ENCODE data around the gene KLHL33. TPM values are rescaled to one million over a fixed set of nuclear protein-coding genes. Genes with fewer than 3 reads are reported as not detected.

Gene KLHL33
- total RNA-seq, 2 donors from 2014 or later, result 0.35 to 0.44 TPM

DNA sequence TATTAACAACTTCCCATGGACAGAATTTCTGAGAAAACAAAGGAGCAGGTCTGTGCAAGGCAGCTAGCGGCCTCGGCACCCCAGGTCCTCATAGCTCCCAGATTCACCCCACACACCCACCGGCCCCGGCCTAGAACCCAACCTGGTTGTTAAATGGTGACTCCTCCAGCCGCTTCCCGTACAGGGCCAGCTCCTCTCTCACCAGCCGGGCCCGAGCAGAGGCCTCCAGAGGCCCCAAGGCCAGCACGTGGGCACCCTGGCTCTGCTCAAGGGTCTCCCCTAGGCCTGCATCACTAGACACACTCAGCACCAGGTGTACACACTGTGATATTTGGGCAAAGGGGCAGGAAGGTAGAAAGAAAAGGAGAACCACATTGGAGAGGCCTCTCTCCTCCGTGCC is 52.9 kb downstream of the KLHL33 start:
- no peak overlapping the region for H3K27ac ChIP-seq
- no peaks in the 10 kb centered on the region for H3K9me3 ChIP-seq
- TF ChIP-seq, protein P1, sequence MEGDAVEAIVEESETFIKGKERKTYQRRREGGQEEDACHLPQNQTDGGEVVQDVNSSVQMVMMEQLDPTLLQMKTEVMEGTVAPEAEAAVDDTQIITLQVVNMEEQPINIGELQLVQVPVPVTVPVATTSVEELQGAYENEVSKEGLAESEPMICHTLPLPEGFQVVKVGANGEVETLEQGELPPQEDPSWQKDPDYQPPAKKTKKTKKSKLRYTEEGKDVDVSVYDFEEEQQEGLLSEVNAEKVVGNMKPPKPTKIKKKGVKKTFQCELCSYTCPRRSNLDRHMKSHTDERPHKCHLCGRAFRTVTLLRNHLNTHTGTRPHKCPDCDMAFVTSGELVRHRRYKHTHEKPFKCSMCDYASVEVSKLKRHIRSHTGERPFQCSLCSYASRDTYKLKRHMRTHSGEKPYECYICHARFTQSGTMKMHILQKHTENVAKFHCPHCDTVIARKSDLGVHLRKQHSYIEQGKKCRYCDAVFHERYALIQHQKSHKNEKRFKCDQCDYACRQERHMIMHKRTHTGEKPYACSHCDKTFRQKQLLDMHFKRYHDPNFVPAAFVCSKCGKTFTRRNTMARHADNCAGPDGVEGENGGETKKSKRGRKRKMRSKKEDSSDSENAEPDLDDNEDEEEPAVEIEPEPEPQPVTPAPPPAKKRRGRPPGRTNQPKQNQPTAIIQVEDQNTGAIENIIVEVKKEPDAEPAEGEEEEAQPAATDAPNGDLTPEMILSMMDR (IDR thresholded peaks at IDR 0.05), result no peak
- no peaks in the 10 kb centered on the region for H3K27me3 ChIP-seq
- no peaks in the 10 kb centered on the region for H3K4me1 ChIP-seq
- H3K36me3 ChIP-seq, result peaks cover 97% of the 10 kb centered on the region
- no peak for DNase-seq (ENCODE audit: low spot score)
- no peak overlapping the region for H3K4me3 ChIP-seq

DNA sequence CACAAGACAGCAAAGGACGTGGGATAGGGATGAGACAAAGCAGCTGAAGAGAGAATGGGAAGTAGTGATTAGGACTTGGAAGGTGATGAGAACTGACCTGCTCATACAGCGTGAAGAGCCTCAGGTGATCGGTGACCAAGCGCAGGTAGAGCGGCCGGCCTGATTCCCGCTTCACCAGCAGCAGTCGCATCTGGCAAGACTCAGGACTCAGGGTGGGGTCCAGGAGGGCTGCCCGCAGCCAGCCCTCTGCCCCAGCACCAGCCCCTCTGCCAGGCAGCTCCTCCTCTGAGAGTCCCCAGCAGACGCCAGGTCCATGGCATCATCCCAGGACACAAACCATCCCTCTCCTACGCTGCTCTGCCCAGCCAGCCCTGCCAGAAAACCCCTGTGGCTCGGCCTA is 53.4 kb downstream of the KLHL33 start:
- Histone ChIP-seq H3K9me3 (no peaks in the 10 kb centered on the region), H3K4me3 (no peak overlapping the region), H3K4me1 (no peaks in the 10 kb centered on the region), H3K27me3 (no peaks in the 10 kb centered on the region), H3K27ac (no peak overlapping the region), H3K36me3 (peaks cover 96% of the 10 kb centered on the region)
- TF ChIP-seq, protein P1 (IDR thresholded peaks at IDR 0.05), result no peak
- no peak for DNase-seq (ENCODE audit: low spot score)

DNA sequence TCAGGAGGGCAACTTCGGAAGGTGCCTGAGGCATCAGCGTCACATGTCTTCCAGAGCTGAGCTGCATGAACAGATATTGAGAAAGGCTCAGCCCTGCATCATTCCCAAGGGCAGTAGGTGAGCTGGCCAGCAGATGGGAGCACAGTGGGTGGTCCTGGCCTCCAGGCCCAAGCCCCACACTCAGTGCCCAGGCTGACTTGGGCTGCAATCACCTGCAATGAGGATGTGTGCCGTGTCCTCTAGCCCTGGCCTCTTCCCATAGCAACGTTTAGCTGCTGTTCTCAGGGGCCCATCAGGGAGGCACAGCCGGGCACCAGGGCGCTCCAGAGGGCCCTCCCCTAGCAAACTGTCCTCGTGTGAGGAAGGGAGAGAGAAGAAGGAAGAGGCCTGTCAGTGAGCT is 54.6 kb downstream of the KLHL33 start:
- Histone ChIP-seq H3K36me3 (peaks cover 98% of the 10 kb centered on the region), H3K9me3 (no peaks in the 10 kb centered on the region), H3K4me1 (no peaks in the 10 kb centered on the region), H3K27ac (no peak overlapping the region), H3K27me3 (no peaks in the 10 kb centered on the region), H3K4me3 (no peak overlapping the region)
- DNase-seq (ENCODE audit: low spot score), result no peak
- TF ChIP-seq, protein P1 (IDR thresholded peaks at IDR 0.05), result no peak

DNA sequence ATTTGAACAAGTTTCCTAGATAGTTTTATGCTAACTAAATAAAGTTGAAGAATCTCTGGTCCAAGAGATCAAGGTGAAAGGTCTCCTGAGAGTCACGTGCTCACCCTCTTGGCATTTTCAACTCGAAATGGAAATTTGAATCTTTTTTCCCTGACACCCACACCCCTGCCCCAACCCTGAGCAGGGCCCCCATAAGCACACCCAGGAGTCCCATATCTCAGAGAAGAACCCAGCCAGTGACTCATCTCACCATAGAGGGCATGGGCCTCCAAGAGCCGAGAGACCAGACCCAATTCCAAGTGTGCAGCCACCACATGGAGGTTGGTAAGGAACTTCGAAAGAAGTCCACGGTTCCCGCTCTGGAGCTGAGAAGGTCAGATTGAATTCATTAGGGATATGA is 55.3 kb downstream of the KLHL33 start:
- Histone ChIP-seq H3K9me3 (no peaks in the 10 kb centered on the region), H3K27me3 (no peaks in the 10 kb centered on the region), H3K36me3 (peaks cover 98% of the 10 kb centered on the region), H3K4me3 (no peak overlapping the region), H3K27ac (no peak overlapping the region), H3K4me1 (no peaks in the 10 kb centered on the region)
- TF ChIP-seq, protein P1 (IDR thresholded peaks at IDR 0.05), result no peak
- no peak for DNase-seq (ENCODE audit: low spot score)

- Histone ChIP-seq H3K27ac (no peak overlapping the region), H3K9me3 (no peaks in the 10 kb centered on the region), H3K4me1 (no peaks in the 10 kb centered on the region), H3K27me3 (no peaks in the 10 kb centered on the region), H3K4me3 (no peak overlapping the region), H3K36me3 (peaks cover 98% of the 10 kb centered on the region)
- no peak for DNase-seq (ENCODE audit: low spot score)
- TF ChIP-seq, protein P1 (IDR thresholded peaks at IDR 0.05), result no peak
These were observed 56.2 kb downstream of the KLHL33 start for GRCh38 chr14:20379743-20380142.

DNA sequence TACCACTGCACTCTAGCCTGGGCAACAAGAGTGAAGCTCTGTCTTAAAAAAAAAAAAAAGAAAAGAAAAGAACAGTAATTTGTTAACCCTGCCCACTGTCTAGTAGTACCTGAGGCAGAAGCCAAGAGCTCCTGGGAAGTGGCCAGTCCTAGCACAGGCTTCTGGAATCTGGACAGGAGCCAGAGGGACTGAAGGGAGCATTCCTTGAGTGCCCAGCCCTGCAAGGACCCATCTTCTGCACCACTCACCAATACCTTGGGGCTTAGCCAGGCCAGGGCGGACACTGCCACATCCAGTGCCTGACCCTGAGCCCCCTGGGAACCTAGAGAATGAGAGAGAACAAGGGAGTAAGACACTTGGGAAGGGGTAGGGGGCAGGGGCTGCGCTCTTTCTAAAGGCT is 58.8 kb downstream of the KLHL33 start:
- no peak for DNase-seq (ENCODE audit: low spot score)
- no peak overlapping the region for H3K27ac ChIP-seq
- no peaks in the 10 kb centered on the region for H3K27me3 ChIP-seq
- no peaks in the 10 kb centered on the region for H3K4me1 ChIP-seq
- no peaks in the 10 kb centered on the region for H3K9me3 ChIP-seq
- peaks cover 96% of the 10 kb centered on the region for H3K36me3 ChIP-seq
- TF ChIP-seq, protein P1 (IDR thresholded peaks at IDR 0.05), result no peak
- H3K4me3 ChIP-seq, result no peak overlapping the region
